Measurements from ENCODE around the gene ROBO1.

Gene ROBO1

GRCh38 chr3:78732893-78733292 is 1034.9 kb downstream of the ROBO1 start:
- no peak overlapping the region for H3K9ac ChIP-seq (ENCODE audit: low read depth, low read length)
- H3K27ac ChIP-seq (ENCODE audit: low read length) = no peak overlapping the region
- TF ChIP-seq EZH2 (IDR thresholded peaks at IDR 0.05; ENCODE audit: borderline replicate concordance, low read depth, low read length, severe bottlenecking) (no peak), CTCF (IDR thresholded peaks at IDR 0.05; ENCODE audit: borderline replicate concordance, extremely low read depth, low read length, poor library complexity, severe bottlenecking) (no peak)
- DNase-seq = no peak
- no peaks in the 10 kb centered on the region for H3K27me3 ChIP-seq (ENCODE audit: insufficient read depth, low read length, poor library complexity)
- no peaks in the 10 kb centered on the region for H3K4me1 ChIP-seq (ENCODE audit: insufficient read depth, low read length)
- H3K4me3 ChIP-seq (ENCODE audit: low read depth in 1 of 2, low read length in 2 of 2) = no peak overlapping the region
- H3K36me3 ChIP-seq (ENCODE audit: insufficient read depth, low read length) = no peaks in the 10 kb centered on the region
- no peaks in the 10 kb centered on the region for H4K20me1 ChIP-seq (ENCODE audit: insufficient read depth, low read length)
- no peaks in the 10 kb centered on the region for H3K79me2 ChIP-seq (ENCODE audit: insufficient read depth, low read length)
- H3K4me2 ChIP-seq (ENCODE audit: insufficient read depth, low read length) = no peak overlapping the region
- ATAC-seq (ENCODE audit: insufficient read depth, low read depth) = no peak
- H2AFZ ChIP-seq (ENCODE audit: low read depth, low read length) = no peak overlapping the region
- H3K9me3 ChIP-seq (ENCODE audit: insufficient read depth, low read length, severe bottlenecking) = no peaks in the 10 kb centered on the region

GRCh38 chr3:78732471-78732870 is 1035.3 kb downstream of the ROBO1 start:
- Histone ChIP-seq H3K4me1 (ENCODE audit: insufficient read depth, low read length) (no peaks in the 10 kb centered on the region), H3K36me3 (ENCODE audit: insufficient read depth, low read length) (no peaks in the 10 kb centered on the region), H3K9me3 (ENCODE audit: insufficient read depth, low read length, severe bottlenecking) (no peaks in the 10 kb centered on the region), H3K4me3 (ENCODE audit: low read depth in 1 of 2, low read length in 2 of 2) (no peak overlapping the region), H3K27ac (ENCODE audit: low read length) (no peak overlapping the region), H3K27me3 (ENCODE audit: insufficient read depth, low read length, poor library complexity) (no peaks in the 10 kb centered on the region), H4K20me1 (ENCODE audit: insufficient read depth, low read length) (no peaks in the 10 kb centered on the region), H3K4me2 (ENCODE audit: insufficient read depth, low read length) (no peak overlapping the region), H3K9ac (ENCODE audit: low read depth, low read length) (no peak overlapping the region), H2AFZ (ENCODE audit: low read depth, low read length) (no peak overlapping the region), H3K79me2 (ENCODE audit: insufficient read depth, low read length) (no peaks in the 10 kb centered on the region)
- no peak for TF ChIP-seq EZH2 (IDR thresholded peaks at IDR 0.05; ENCODE audit: borderline replicate concordance, low read depth, low read length, severe bottlenecking)
- TF ChIP-seq CTCF (IDR thresholded peaks at IDR 0.05; ENCODE audit: borderline replicate concordance, extremely low read depth, low read length, poor library complexity, severe bottlenecking) = no peak
- ATAC-seq (ENCODE audit: insufficient read depth, low read depth) (no peak), DNase-seq (no peak)

GRCh38 chr3:78729946-78730345 is 1037.9 kb downstream of the ROBO1 start:
- ATAC-seq (ENCODE audit: insufficient read depth, low read depth) = no peak
- Histone ChIP-seq H3K27ac (ENCODE audit: low read length) (no peak overlapping the region), H3K9ac (ENCODE audit: low read depth, low read length) (no peak overlapping the region), H3K4me2 (ENCODE audit: insufficient read depth, low read length) (no peak overlapping the region), H4K20me1 (ENCODE audit: insufficient read depth, low read length) (no peaks in the 10 kb centered on the region), H3K27me3 (ENCODE audit: insufficient read depth, low read length, poor library complexity) (no peaks in the 10 kb centered on the region), H3K9me3 (ENCODE audit: insufficient read depth, low read length, severe bottlenecking) (no peaks in the 10 kb centered on the region), H3K4me1 (ENCODE audit: insufficient read depth, low read length) (no peaks in the 10 kb centered on the region), H3K4me3 (ENCODE audit: low read depth in 1 of 2, low read length in 2 of 2) (no peak overlapping the region), H3K36me3 (ENCODE audit: insufficient read depth, low read length) (no peaks in the 10 kb centered on the region), H2AFZ (ENCODE audit: low read depth, low read length) (no peak overlapping the region), H3K79me2 (ENCODE audit: insufficient read depth, low read length) (no peaks in the 10 kb centered on the region)
- TF ChIP-seq CTCF (IDR thresholded peaks at IDR 0.05; ENCODE audit: borderline replicate concordance, extremely low read depth, low read length, poor library complexity, severe bottlenecking) = no peak
- TF ChIP-seq EZH2 (IDR thresholded peaks at IDR 0.05; ENCODE audit: borderline replicate concordance, low read depth, low read length, severe bottlenecking) = no peak
- DNase-seq = no peak
